ENCODE data around the gene IGF1R.
"Not testable (repeated sequence)": the region's sequence is repeated elsewhere in the genome, so short reads cannot be mapped to it uniquely, and the experiment has no call there.

Gene IGF1R

GRCh38 chr15:98647774-98648653, at the start of gene IGF1R:
Gene IGF1R (plus strand): TSS chr15:98648539. CDS start chr15:98649582, 1,043 bp downstream.
- in situ Hi-C loops (cut with MboI; ENCODE audit: low pct_unique_long_range_greater_than_20kb, low sequenced_read_pairs), result no loop called here
- peak; percentile 83 for DNase-seq

- in situ Hi-C loops (cut with MboI; ENCODE audit: low pct_unique_long_range_greater_than_20kb, low sequenced_read_pairs), result no loop called here
- DNase-seq, result no peak
Observed at GRCh38 chr15:98599909-98600691, 48.2 kb upstream of the IGF1R start.

GRCh38 chr15:98604983-98605382, 43.4 kb upstream of the IGF1R start:
- in situ Hi-C loops (cut with MboI; ENCODE audit: low pct_unique_long_range_greater_than_20kb, low sequenced_read_pairs), result no loop called here
- DNase-seq, result no peak

DNA sequence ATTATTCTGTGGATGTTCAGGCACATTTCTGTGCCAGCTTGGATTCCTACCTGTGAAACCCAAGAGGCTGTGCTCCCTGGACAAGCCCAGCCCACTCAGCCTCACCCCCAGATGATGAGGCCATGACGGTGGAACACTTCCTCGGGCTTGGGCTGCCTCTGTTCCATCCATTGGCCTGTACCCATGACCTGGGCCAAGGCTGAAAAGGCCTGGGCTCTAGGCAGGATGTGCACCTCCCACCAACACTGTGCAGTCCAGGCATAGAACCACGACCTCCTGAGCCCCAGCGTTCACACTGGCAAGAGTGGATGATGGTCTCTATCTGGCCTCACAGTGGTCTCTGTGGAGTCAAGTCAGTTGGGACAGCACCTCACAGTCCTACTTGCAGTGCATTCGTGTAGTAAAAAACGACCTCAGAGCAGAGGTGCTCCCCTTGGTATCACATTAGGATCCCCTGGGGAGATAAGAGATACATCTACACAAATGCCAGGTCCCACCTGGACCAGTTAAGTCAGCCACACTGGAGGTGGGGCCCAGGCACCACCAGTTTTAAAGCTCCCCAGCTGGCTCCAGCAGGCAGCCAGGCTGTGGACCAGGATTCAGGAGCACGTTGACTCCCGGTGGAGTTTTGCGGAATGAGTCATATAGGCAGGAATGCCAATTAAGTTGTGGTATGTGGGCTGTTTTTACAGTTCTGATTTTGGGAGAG, 39.0 kb upstream of the IGF1R start:
- DNase-seq, result no peak

GRCh38 chr15:98610991-98611390, 37.3 kb upstream of the IGF1R start:
- DNase-seq, result no peak
- in situ Hi-C loops (cut with MboI; ENCODE audit: low pct_unique_long_range_greater_than_20kb, low sequenced_read_pairs), result no loop called here

More for the DNA sequence above, 39.0 kb upstream of the IGF1R start:
- in situ Hi-C loops (cut with MboI; ENCODE audit: low pct_unique_long_range_greater_than_20kb, low sequenced_read_pairs), result no loop called here

- DNase-seq, result no peak
- in situ Hi-C loops (cut with MboI; ENCODE audit: low pct_unique_long_range_greater_than_20kb, low sequenced_read_pairs), result no loop called here
Observed at GRCh38 chr15:98611808-98612207, 36.5 kb upstream of the IGF1R start.

DNA sequence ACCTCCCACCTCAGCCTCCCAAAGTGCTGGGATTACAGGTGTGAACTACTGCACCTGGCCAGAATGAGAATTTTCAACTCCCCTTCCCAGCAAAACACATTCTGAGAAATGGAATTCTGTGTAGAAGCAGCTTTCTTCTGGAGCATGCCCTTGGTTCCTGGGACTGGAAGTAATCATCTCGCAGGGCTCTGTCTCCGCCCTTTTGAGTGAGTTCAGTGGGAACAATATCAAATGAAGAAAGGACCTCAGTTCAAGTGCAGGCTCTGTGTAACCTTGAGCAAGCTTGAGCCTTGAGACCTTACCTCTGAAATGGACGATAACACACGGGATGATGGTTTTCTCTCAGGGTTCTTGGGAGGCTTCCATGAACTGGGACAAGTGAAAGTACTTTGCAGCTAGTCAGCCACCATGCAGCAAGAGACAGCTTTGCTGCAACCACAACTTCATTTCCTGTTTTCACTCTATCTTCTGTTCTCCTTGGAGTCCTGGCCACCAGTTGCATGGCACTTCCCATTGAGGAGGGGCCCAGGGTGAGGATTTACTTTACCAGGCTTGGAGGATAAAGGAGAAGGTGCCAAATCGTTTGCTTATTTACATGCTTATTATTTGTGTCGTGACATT, 35.7 kb upstream of the IGF1R start:
- DNase-seq, result peak; percentile 53
- in situ Hi-C loops (cut with MboI; ENCODE audit: low pct_unique_long_range_greater_than_20kb, low sequenced_read_pairs), result no loop called here

GRCh38 chr15:98614681-98615080, 33.7 kb upstream of the IGF1R start:
- in situ Hi-C loops (cut with MboI; ENCODE audit: low pct_unique_long_range_greater_than_20kb, low sequenced_read_pairs), result no loop called here
- no peak for DNase-seq

DNA sequence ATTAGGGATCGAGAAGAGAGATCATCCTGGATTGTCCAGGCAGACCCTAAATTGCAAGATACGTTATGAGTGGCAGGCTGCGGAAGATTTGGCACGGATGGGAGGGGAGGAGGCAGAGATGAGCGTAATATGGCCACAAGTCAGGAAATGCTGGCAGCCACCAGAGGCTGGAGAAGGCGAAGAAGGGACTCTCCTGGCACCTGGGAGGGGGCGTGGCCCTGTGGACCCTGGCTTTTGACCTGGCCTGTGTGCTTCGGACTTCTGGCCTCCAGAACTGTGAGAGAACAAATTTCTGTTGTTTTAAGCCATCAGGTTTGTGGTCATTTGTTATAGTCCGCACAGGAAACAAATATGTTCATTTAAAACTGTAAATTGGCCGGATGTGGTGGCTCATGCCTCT, 31.9 kb upstream of the IGF1R start:
- in situ Hi-C loops (cut with MboI; ENCODE audit: low pct_unique_long_range_greater_than_20kb, low sequenced_read_pairs), result no loop called here
- no peak for DNase-seq

DNA sequence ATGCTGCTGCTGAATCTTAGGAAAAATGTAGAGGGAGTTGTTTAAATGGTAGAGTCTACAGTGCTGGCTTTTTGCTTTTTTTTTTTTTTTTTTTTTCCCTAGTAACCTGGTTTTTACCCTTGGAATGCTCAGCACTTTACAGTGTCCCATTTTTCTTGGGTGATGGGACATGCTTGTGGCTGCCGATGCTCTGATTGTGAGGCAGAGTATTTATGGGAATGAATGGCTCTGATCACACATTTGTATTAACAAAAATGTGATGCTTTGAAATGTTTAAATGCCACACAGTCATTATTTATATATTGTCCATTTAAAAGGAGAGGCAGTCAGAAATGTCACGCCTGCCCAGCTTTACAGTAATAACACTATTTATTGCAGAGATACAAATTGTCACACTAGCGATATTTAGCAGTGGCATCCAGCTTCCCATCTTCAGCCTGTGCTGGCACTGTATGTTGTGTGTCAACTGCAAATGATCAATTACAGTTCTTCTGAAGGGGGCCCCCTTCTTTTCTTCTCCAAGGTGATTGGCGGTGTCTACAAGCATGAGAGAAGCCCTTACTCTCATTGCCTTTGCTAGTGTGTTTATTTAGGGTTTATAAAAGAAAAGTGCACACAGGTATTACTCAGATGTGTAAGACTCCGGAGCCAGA, 30.9 kb upstream of the IGF1R start:
- no peak for DNase-seq
- in situ Hi-C loops (cut with MboI; ENCODE audit: low pct_unique_long_range_greater_than_20kb, low sequenced_read_pairs), result no loop called here

DNA sequence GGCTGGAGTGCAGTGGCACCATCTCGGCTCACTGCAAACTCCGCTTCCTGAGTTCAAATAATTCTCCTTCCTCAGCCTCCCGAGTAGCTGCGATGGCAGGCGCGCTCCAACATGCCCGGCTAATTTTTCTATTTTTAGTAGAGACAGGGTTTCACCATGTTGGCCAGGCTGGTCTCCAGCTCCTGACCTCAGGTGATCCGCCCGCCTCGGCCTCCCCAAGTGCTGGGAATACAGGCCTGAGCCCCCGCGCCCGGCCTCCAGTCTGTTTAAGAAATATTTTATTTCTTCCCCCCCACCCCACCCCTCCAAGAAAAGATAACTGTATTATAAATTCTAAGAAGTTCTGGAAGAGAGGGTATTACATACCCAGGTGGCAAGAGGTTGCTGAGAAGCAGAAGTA, 29.8 kb upstream of the IGF1R start:
- in situ Hi-C loops (cut with MboI; ENCODE audit: low pct_unique_long_range_greater_than_20kb, low sequenced_read_pairs); DNase-seq: not testable (repeated sequence)

DNA sequence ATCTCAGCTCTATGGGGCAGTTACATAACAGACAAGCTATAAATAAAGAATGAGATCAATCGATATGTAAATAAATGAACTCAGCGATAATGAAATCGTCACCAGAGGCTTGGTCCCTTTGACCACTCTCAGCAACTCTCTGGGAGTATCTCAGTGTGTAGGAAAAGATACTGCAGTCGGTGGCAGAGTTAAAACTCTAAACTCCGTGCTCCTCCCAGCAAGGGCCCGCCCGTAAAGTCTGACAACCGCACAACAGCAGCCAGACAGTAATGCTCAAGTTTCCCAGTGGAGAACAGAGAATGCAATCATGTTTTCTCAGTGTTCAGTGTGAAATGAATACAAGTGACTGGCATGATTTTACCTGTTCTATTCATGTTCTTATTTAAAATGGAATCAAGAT, 28.3 kb upstream of the IGF1R start:
- DNase-seq, result no peak
- in situ Hi-C loops (cut with MboI; ENCODE audit: low pct_unique_long_range_greater_than_20kb, low sequenced_read_pairs), result no loop called here

GRCh38 chr15:98621021-98621420, 27.3 kb upstream of the IGF1R start:
- in situ Hi-C loops (cut with MboI; ENCODE audit: low pct_unique_long_range_greater_than_20kb, low sequenced_read_pairs), result no loop called here
- no peak for DNase-seq

GRCh38 chr15:98625614-98626013, 22.7 kb upstream of the IGF1R start:
- in situ Hi-C loops (cut with MboI; ENCODE audit: low pct_unique_long_range_greater_than_20kb, low sequenced_read_pairs), result no loop called here
- DNase-seq, result no peak

GRCh38 chr15:98626153-98626552, 22.2 kb upstream of the IGF1R start:
- DNase-seq, result no peak
- in situ Hi-C loops (cut with MboI; ENCODE audit: low pct_unique_long_range_greater_than_20kb, low sequenced_read_pairs), result no loop called here

GRCh38 chr15:98628216-98628615, 20.1 kb upstream of the IGF1R start:
- in situ Hi-C loops (cut with MboI; ENCODE audit: low pct_unique_long_range_greater_than_20kb, low sequenced_read_pairs), result no loop called here
- DNase-seq, result no peak

- in situ Hi-C loops (cut with MboI; ENCODE audit: low pct_unique_long_range_greater_than_20kb, low sequenced_read_pairs), result no loop called here
Observed at GRCh38 chr15:98635848-98636247, 12.5 kb upstream of the IGF1R start.

DNA sequence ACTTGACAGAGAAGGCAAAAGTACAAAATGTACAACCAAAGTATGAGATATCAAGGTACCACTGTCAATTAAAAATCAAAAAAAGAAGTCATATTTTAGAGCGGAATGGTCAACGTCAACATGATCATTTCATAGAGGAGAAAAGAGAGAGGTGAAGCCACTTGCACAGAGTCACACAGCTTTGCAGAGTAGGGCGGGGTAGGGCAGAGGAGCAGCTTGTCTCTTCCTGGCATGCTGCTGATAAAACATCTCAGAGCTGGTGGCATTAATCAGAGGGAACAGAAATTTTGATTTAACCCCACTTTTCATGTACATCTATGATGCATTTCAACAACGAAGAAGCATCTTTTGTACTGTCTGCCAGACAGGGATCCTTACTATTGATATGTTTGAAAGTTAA, 5.2 kb upstream of the IGF1R start:
- no peak for DNase-seq
- in situ Hi-C loops (cut with MboI; ENCODE audit: low pct_unique_long_range_greater_than_20kb, low sequenced_read_pairs), result no loop called here

More at GRCh38 chr15:98635848-98636247, 12.5 kb upstream of the IGF1R start:
- DNase-seq, result no peak

DNA sequence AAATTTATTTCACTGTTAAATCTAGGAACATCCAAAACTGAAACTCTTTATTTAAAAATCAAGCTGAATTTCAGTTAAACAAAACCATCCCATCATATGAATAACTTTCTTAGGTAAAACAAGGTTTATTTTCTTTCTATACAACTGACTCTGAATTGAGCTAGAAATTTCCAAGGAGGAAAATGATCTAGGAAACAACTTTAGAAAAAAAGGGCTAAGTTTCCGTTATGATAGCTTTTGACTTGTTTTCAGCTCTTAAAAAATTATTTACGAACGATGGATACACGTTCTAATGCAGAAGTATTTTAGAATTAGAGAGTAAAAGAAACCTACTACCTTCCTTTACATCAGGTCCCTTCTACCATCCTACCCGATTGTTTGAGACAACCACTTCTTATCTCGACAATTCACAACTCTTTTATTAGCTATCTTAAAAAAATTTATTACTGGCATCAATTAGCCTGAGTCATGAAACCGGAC, 1.8 kb upstream of the IGF1R start:
- in situ Hi-C loops (cut with MboI; ENCODE audit: low pct_unique_long_range_greater_than_20kb, low sequenced_read_pairs), result no loop called here

More for the DNA sequence above, 1.8 kb upstream of the IGF1R start:
- DNase-seq, result no peak
